B cell (primary cell): Measurements from ENCODE around the gene DCBLD2. TPM values are rescaled to one million over a fixed set of nuclear protein-coding genes. Genes with fewer than 3 reads are reported as not detected.

Source experiments
- ATAC-seq: fragments of 200-7000 bp; cut with Tn5 transposase; one replicate; pipeline ENCODE4 v1.10.0; 2021; ENCODE audit warnings: low read depth, mild to moderate bottlenecking, moderate number of reproducible peaks, moderate library complexity
- CTCF ChIA-PET: fragments of 350-600 bp; sonication (Branson Sonifier 250); formaldehyde crosslinking; loops from one replicate; lab custom pipeline; 2021; ENCODE audit warnings: antibody characterized with exemption, inconsistent platforms; lab: Charles Lee
- POLR2A ChIA-PET: fragments of 350-600 bp; sonication (Branson Sonifier 250); formaldehyde crosslinking; loops from one replicate; lab custom pipeline; 2021; ENCODE audit warnings: antibody characterized with exemption; lab: Charles Lee
- DNase-seq: peaks from one replicate; pipeline ENCODE4 v3.0.0; 2013
- H2AFZ ChIP-seq: 2 replicates; pipeline ENCODE4 v1.6.1; 2012; ENCODE audit warnings: mild to moderate bottlenecking, low read depth, low read length; ENCODE audit not compliant: insufficient read depth, poor library complexity, severe bottlenecking
- H3K27ac ChIP-seq, 2 donors: 1 replicate in 1 of 2; 2 replicates in 1 of 2; pipeline ENCODE4 v1.5.1; 2012 to 2013; ENCODE audit warnings: low read length in 2 of 2, mild to moderate bottlenecking in 2 of 2, moderate library complexity in 1 of 2
- H3K27me3 ChIP-seq, 4 experiments: fragments of 200-600 bp in 1 of 4; sonication (generic) in 1 of 4; replicated peaks in 1 of 4; 1 replicate in 2 of 4; 2 replicates in 2 of 4; pipeline versions ENCODE4 v1.6.1 to v1.7.0; 2013 to 2016; ENCODE audit warnings: low read length in 3 of 4, mild to moderate bottlenecking in 2 of 4, mixed read lengths in 1 of 4, moderate library complexity in 1 of 4; ENCODE audit not compliant: insufficient read depth in 4 of 4, control insufficient read depth in 3 of 4; ENCODE audit errors: control extremely low read depth in 1 of 4
- H3K36me3 ChIP-seq, 2 experiments: replicated peaks in 1 of 2; 1 replicate in 1 of 2; 2 replicates in 1 of 2; pipeline versions ENCODE4 v1.6.1 to v1.7.1; 2013; ENCODE audit warnings: low read length in 1 of 2; ENCODE audit not compliant: insufficient read depth in 2 of 2, control insufficient read depth in 1 of 2; ENCODE audit errors: control extremely low read depth in 1 of 2, extremely low read depth in 1 of 2
- H3K4me1 ChIP-seq, 2 donors: fragments of 200-600 bp in 1 of 2; sonication (generic) in 1 of 2; 1 replicate in 1 of 2; 2 replicates in 1 of 2; pipeline versions ENCODE4 v1.5.1 to v1.6.1; 2013 to 2017; ENCODE audit warnings: low read length in 2 of 2; ENCODE audit not compliant: control insufficient read depth in 2 of 2, insufficient read depth in 2 of 2
- H3K4me2 ChIP-seq: replicated peaks from 2 replicates; pipeline ENCODE3; 2012; ENCODE audit warnings: mild to moderate bottlenecking, low read depth, low read length; ENCODE audit not compliant: poor library complexity, severe bottlenecking
- H3K4me3 ChIP-seq, 5 experiments: fragments of 200-600 bp in 1 of 5; sonication (generic) in 1 of 5; 1 replicate in 3 of 5; 2 replicates in 2 of 5; pipeline versions ENCODE4 v1.5.1 to v1.7.0; 2011 to 2016; ENCODE audit warnings: low read length in 4 of 5, mild to moderate bottlenecking in 4 of 5, low read depth in 2 of 5, control low read depth in 1 of 5, moderate library complexity in 1 of 5; ENCODE audit not compliant: insufficient read depth in 1 of 5; ENCODE audit errors: control extremely low read depth in 1 of 5, extremely low read depth in 1 of 5
- H3K79me2 ChIP-seq: fragments of 200-600 bp; sonication (generic); one replicate; pipeline ENCODE4 v1.6.0; 2016; ENCODE audit warnings: low read length; ENCODE audit not compliant: control insufficient read depth, insufficient read depth
- H3K9ac ChIP-seq: fragments of 200-600 bp; sonication (generic); 2 replicates; pipeline ENCODE4 v1.6.1; 2017; ENCODE audit warnings: mild to moderate bottlenecking, low read length, moderate library complexity
- H3K9me3 ChIP-seq, 3 donors: one replicate each; pipeline versions ENCODE4 v1.6.1 to v1.7.1; 2013; ENCODE audit warnings: low read length in 2 of 3; ENCODE audit not compliant: control insufficient read depth in 2 of 3, insufficient read depth in 1 of 3; ENCODE audit errors: control extremely low read depth in 1 of 3
- H4K20me1 ChIP-seq: 2 replicates; pipeline ENCODE4 v1.6.0; 2012; ENCODE audit warnings: mild to moderate bottlenecking, low read length; ENCODE audit not compliant: insufficient read depth, control insufficient read depth, poor library complexity, severe bottlenecking
- H3K27ac Mint-ChIP-seq: one replicate; pipeline ENCODE4 v1.8.0; 2021; ENCODE audit warnings: mixed read lengths
- H3K27me3 Mint-ChIP-seq: one replicate; pipeline ENCODE4 v1.8.0; 2021; ENCODE audit warnings: mixed read lengths
- H3K4me1 Mint-ChIP-seq: one replicate; pipeline ENCODE4 v1.8.0; 2021; ENCODE audit warnings: mixed read lengths
- H3K4me3 Mint-ChIP-seq: one replicate; pipeline ENCODE4 v1.8.0; 2021; ENCODE audit warnings: mixed read lengths
- H3K9me3 Mint-ChIP-seq: one replicate; pipeline ENCODE4 v1.8.0; 2022; ENCODE audit warnings: mixed read lengths; ENCODE audit not compliant: insufficient read depth
- CTCF ChIP-seq: fragments of 200-600 bp; IDR thresholded peaks from one replicate; pipeline ENCODE4 v1.8.0; 2022; ENCODE audit warnings: antibody characterized with exemption, mild to moderate bottlenecking
- EZH2 ChIP-seq: IDR thresholded peaks from 2 replicates; pipeline ENCODE4 v1.6.1; 2012; ENCODE audit warnings: borderline replicate concordance, low read depth, mild to moderate bottlenecking, moderate library complexity, low read length; ENCODE audit not compliant: insufficient read depth, poor library complexity, severe bottlenecking
- WGBS: methylation state at CpG from one replicate; pipeline ENCODE4 v1.1.5; 2013; ENCODE audit warnings: missing lambda C conversion rate; ENCODE audit not compliant: insufficient coverage; 5-methylcytosine and 5-hydroxymethylcytosine counted together
- intact Hi-C: fragments of 100-400 bp; cut with micrococcal nuclease; formaldehyde crosslinking; loops from one replicate; pipeline ENCODE4 v1.10.0; 2022
- polyA plus RNA-seq: library from polyadenylated mRNA; depleted of rRNA; stranded (reverse); fragments of >200 nt; gene quantifications from 2 replicates; pipeline ENCODE4 v1.2.3, GENCODE V29; 2012
- total RNA-seq, 2 donors: library from RNA; stranded (reverse); fragments of 120-200 nt in 1 of 2; gene quantifications; 1 replicate in 1 of 2; 2 replicates in 1 of 2; pipeline versions ENCODE4 v1.2.3 to v1.2.4, GENCODE V29; 2013 to 2022

DCBLD2 gene
- total and polyA plus RNA-seq, 2 donors (not counting 1 experiment from before 2014, with no cell fraction given) = 0.37 to 3.5 TPM

- ATAC-seq (no peak), DNase-seq (no peak)
- Histone ChIP-seq H3K9ac (no peak overlapping the region), H2AFZ (no peak overlapping the region), H3K9me3 (no peaks in the 10 kb centered on the region), H3K4me1 (peaks cover 6 to 8% of the 10 kb centered on the region in 2 donors), H4K20me1 (no peaks in the 10 kb centered on the region), H3K36me3 (no peaks in the 10 kb centered on the region), H3K4me2 (no peak overlapping the region), H3K27me3 (peaks cover 0 to 3% (median 0%) of the 10 kb centered on the region in 4 experiments), H3K4me3 (no peak overlapping the region), H3K79me2 (no peaks in the 10 kb centered on the region), H3K27ac (no peak overlapping the region)
- POLR2A ChIA-PET = no interaction called here
- intact Hi-C loops = no loop called here
- Mint-ChIP-seq H3K9me3 (no peaks in the 10 kb centered on the region), H3K27me3 (peaks cover 16% of the 10 kb centered on the region), H3K4me3 (no peak overlapping the region), H3K27ac (no peak overlapping the region), H3K4me1 (peaks cover 17% of the 10 kb centered on the region)
- TF ChIP-seq EZH2 (no peak), CTCF (no peak)
- WGBS = 100% methylated on average over 1 of the region's 2 CpGs
- CTCF ChIA-PET = interaction anchor here (1.1 kb wide), 1 partner anchor 9 kb away, joined by 3 read pairs; no protein-coding TSS in a partner anchor
Observed at GRCh38 chr3:98759629-98760028, 141.9 kb downstream of the DCBLD2 start.

- DNase-seq = no peak
Observed at GRCh38 chr3:98755601-98756000, 145.9 kb downstream of the DCBLD2 start.

More at GRCh38 chr3:98755601-98756000, 145.9 kb downstream of the DCBLD2 start:
- Mint-ChIP-seq H3K4me3 (no peak overlapping the region), H3K9me3 (no peaks in the 10 kb centered on the region), H3K27ac (no peak overlapping the region), H3K4me1 (no peaks in the 10 kb centered on the region), H3K27me3 (peaks cover 11% of the 10 kb centered on the region)
- CTCF ChIA-PET = interaction anchor here (1.2 kb wide), 1 partner anchor 12 kb away, joined by 3 read pairs; no protein-coding TSS in a partner anchor
- no peak overlapping the region for H3K4me3 ChIP-seq
- H4K20me1 ChIP-seq = no peaks in the 10 kb centered on the region
- H3K79me2 ChIP-seq = no peaks in the 10 kb centered on the region
- WGBS = no CpG with 5 or more reads among the region's 4 CpGs
- H3K4me2 ChIP-seq = no peak overlapping the region
- no peaks in the 10 kb centered on the region for H3K36me3 ChIP-seq
- TF ChIP-seq CTCF = no peak
- TF ChIP-seq EZH2 = no peak
- no peak overlapping the region for H3K9ac ChIP-seq
- no peaks in the 10 kb centered on the region for H3K4me1 ChIP-seq
- no peak overlapping the region for H3K27ac ChIP-seq
- H3K9me3 ChIP-seq = peaks cover 0 to 1% (median 0%) of the 10 kb centered on the region in 3 donors
- intact Hi-C loops = no loop called here
- peaks cover 0 to 2% (median 0%) of the 10 kb centered on the region in 4 experiments for H3K27me3 ChIP-seq
- H2AFZ ChIP-seq = no peak overlapping the region
- POLR2A ChIA-PET = no interaction called here
- ATAC-seq = no peak
